Nephron progenitor cell (in vitro differentiated cells): ENCODE measurements around the gene ARHGEF2.

Experiments
- DNase-seq: peaks from one replicate; pipeline ENCODE4 v3.0.0; 2021
- H3K27ac Mint-ChIP-seq: 2 replicates; pipeline ENCODE4 v1.8.0; 2021; ENCODE audit warnings: mild to moderate bottlenecking, moderate library complexity, mixed read lengths
- H3K27me3 Mint-ChIP-seq: 2 replicates; pipeline ENCODE4 v1.8.0; 2021; ENCODE audit warnings: mild to moderate bottlenecking, low read depth, mixed read lengths; ENCODE audit not compliant: poor library complexity
- H3K36me3 Mint-ChIP-seq: 2 replicates; pipeline ENCODE4 v1.8.0; 2021; ENCODE audit warnings: low read depth, mixed read lengths
- H3K4me1 Mint-ChIP-seq: 2 replicates; pipeline ENCODE4 v1.8.0; 2021; ENCODE audit warnings: mixed read lengths
- H3K4me3 Mint-ChIP-seq: 2 replicates; pipeline ENCODE4 v1.8.0; 2021; ENCODE audit warnings: mild to moderate bottlenecking, moderate library complexity, mixed read lengths
- H3K9me3 Mint-ChIP-seq: 2 replicates; pipeline ENCODE4 v1.8.0; 2021; ENCODE audit warnings: mild to moderate bottlenecking, moderate library complexity, mixed read lengths
- TF ChIP-seq, protein P1 (sequence below): fragments of 200-600 bp; sonication (generic); IDR thresholded peaks from 2 replicates; pipeline ENCODE4 v1.5.0; 2021; ENCODE audit warnings: antibody characterized with exemption

ARHGEF2 gene

DNA sequence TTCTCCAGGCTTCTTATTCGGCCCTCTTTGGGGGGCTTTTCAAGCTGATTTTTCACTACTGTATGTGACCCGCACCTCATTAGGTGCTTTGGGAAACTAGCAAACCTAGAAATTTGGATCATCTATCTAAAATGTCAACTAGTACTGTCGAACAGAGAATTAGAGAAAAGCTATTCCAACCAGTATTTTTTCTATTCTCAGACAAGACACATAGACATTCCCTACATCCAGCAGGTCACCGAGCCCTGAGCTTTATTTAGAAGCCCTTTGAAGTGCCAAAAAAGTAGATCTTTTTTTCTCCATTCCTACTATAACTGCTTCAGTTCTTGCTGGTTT, 42.7 kb upstream of the ARHGEF2 start:
- no peak for DNase-seq
- Mint-ChIP-seq H3K27ac (no peak overlapping the region), H3K9me3 (no peaks in the 10 kb centered on the region), H3K36me3 (peaks cover 43% of the 10 kb centered on the region), H3K27me3 (peaks cover 15% of the 10 kb centered on the region), H3K4me3 (peak overlapping the region; percentile 94), H3K4me1 (peaks cover 30% of the 10 kb centered on the region)
- TF ChIP-seq, protein P1, sequence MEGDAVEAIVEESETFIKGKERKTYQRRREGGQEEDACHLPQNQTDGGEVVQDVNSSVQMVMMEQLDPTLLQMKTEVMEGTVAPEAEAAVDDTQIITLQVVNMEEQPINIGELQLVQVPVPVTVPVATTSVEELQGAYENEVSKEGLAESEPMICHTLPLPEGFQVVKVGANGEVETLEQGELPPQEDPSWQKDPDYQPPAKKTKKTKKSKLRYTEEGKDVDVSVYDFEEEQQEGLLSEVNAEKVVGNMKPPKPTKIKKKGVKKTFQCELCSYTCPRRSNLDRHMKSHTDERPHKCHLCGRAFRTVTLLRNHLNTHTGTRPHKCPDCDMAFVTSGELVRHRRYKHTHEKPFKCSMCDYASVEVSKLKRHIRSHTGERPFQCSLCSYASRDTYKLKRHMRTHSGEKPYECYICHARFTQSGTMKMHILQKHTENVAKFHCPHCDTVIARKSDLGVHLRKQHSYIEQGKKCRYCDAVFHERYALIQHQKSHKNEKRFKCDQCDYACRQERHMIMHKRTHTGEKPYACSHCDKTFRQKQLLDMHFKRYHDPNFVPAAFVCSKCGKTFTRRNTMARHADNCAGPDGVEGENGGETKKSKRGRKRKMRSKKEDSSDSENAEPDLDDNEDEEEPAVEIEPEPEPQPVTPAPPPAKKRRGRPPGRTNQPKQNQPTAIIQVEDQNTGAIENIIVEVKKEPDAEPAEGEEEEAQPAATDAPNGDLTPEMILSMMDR, result no peak

GRCh38 chr1:156020293-156021092, 42.1 kb upstream of the ARHGEF2 start, which contains the start of gene SSR2:
Gene SSR2, minus strand, starts transcription at chr1:156020951. Its CDS starts 784 bp downstream, at chr1:156020167.
- peak within 1 kb of the TSS; percentile 94 for H3K4me3 Mint-ChIP-seq
- H3K9me3 Mint-ChIP-seq, result no peaks in the 10 kb centered on the region
- peaks cover 15% of the 10 kb centered on the region for H3K27me3 Mint-ChIP-seq
- peaks cover 43% of the 10 kb centered on the region for H3K36me3 Mint-ChIP-seq
- H3K4me1 Mint-ChIP-seq, result peaks cover 27% of the 10 kb centered on the region
- DNase-seq, result peak; percentile 82
- TF ChIP-seq, protein P1, result no peak
- H3K27ac Mint-ChIP-seq, result peak within 1 kb of the TSS; percentile 93

GRCh38 chr1:156019946-156020292, 41.6 kb upstream of the ARHGEF2 start:
- DNase-seq, result no peak
- TF ChIP-seq, protein P1, result no peak
- Mint-ChIP-seq H3K4me3 (peak overlapping the region; percentile 94), H3K36me3 (peaks cover 45% of the 10 kb centered on the region), H3K9me3 (no peaks in the 10 kb centered on the region), H3K4me1 (peaks cover 27% of the 10 kb centered on the region), H3K27me3 (peaks cover 15% of the 10 kb centered on the region), H3K27ac (peak overlapping the region; percentile 93)

DNA sequence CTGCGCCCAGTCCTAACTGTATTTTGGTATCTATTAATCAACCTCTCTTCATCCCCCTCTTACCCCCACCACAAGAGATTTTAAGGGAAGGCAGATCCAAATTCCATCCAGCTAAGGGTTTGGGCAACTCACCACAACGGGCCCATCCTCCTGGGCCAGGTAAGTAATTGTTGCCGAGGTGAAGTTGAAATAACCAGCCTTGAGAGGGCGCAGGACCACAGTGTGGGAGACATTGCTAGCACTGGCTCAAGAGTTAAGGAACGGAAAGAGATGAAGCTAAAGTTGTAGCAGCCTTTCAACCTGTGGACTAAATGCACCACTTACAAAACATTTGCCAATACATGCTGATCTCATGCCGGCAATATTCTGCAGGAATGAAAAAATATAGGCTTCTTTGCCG, 36.5 kb upstream of the ARHGEF2 start:
- H3K4me1 Mint-ChIP-seq, result peaks cover 27% of the 10 kb centered on the region
- TF ChIP-seq, protein P1, result no peak
- H3K4me3 Mint-ChIP-seq, result no peak overlapping the region
- peak overlapping the region; percentile 66 for H3K27ac Mint-ChIP-seq
- no peaks in the 10 kb centered on the region for H3K27me3 Mint-ChIP-seq
- peaks cover 85% of the 10 kb centered on the region for H3K36me3 Mint-ChIP-seq
- DNase-seq, result no peak
- no peaks in the 10 kb centered on the region for H3K9me3 Mint-ChIP-seq

DNA sequence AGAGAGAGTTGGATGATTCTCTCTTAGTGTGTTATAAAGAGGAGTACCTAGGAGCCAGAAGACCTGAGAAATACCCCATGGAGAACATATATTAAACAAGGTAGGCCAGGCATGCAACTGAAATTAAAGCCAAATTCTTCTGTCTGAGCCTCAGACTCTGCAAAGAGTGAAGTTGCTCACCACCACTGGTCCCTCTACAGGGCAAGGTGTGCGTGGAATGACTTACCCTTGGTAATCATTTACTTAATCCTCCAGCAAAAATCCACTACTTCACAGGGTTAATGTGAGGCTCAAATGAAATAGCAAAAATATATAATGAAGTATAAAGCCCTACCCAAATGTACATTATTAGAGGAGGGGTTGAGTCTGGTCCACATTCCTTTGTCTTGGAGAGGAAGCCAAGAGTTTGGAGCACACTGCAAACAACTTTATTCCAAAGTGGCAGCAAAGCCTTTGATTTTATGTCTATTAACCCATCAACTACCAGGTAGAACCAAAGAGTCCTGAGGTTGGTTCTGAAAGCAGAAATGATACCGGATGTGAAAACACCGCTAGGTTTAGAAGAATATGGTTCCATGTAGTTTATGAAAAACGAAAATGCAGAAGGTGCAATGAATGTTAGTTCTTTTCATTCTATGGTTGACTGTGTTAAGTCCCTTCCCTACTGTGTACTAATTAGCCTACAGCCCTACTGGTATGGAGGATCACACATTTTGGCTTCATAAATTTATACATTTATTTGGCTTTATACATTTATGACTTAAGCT, 33.9 kb upstream of the ARHGEF2 start:
- no peak for DNase-seq
- Mint-ChIP-seq H3K36me3 (peaks cover 75% of the 10 kb centered on the region), H3K27me3 (no peaks in the 10 kb centered on the region), H3K9me3 (no peaks in the 10 kb centered on the region), H3K27ac (no peak overlapping the region), H3K4me1 (peaks cover 28% of the 10 kb centered on the region), H3K4me3 (no peak overlapping the region)
- TF ChIP-seq, protein P1, result no peak
